CD8-positive, alpha-beta memory T cell (primary cell): Measurements from ENCODE around the gene KLHDC8B. TPM values are rescaled to one million over a fixed set of nuclear protein-coding genes. Genes with fewer than 3 reads are reported as not detected.
"Not testable (repeated sequence)": the region's sequence is repeated elsewhere in the genome, so short reads cannot be mapped to it uniquely, and the experiment has no call there.

Experiments used
- CTCF ChIA-PET: fragments of 350-600 bp; sonication (Branson Sonifier 250); formaldehyde crosslinking; loops from one replicate; lab custom pipeline; 2021; ENCODE audit warnings: antibody characterized with exemption; lab: Charles Lee
- POLR2A ChIA-PET: fragments of 350-600 bp; sonication (Branson Sonifier 250); formaldehyde crosslinking; loops from one replicate; lab custom pipeline; 2021; ENCODE audit warnings: antibody characterized with exemption; lab: Charles Lee
- DNase-seq, 5 donors: peaks; one replicate each; pipeline versions ENCODE4 v3.0.0 to v3.0.0-alpha.2; 2020 to 2022; ENCODE audit warnings: mixed read lengths in 1 of 5
- H3K27ac ChIP-seq: one replicate; pipeline ENCODE4 v1.7.0; 2013; ENCODE audit warnings: low read depth, mild to moderate bottlenecking, low read length, moderate library complexity
- H3K27me3 ChIP-seq: 2 replicates; pipeline ENCODE4 v1.7.0; 2013; ENCODE audit warnings: low read length, mild to moderate bottlenecking; ENCODE audit not compliant: insufficient read depth, poor library complexity, severe bottlenecking
- H3K36me3 ChIP-seq: 2 replicates; pipeline ENCODE4 v1.7.0; 2013; ENCODE audit warnings: mild to moderate bottlenecking, low read length, moderate library complexity; ENCODE audit not compliant: insufficient read depth
- H3K4me1 ChIP-seq: 2 replicates; pipeline ENCODE4 v1.7.0; 2013; ENCODE audit warnings: mild to moderate bottlenecking, low read length, moderate library complexity; ENCODE audit not compliant: insufficient read depth
- H3K4me3 ChIP-seq: 2 replicates; pipeline ENCODE4 v1.7.0; 2013; ENCODE audit warnings: mild to moderate bottlenecking, low read length
- H3K9me3 ChIP-seq: 2 replicates; pipeline ENCODE4 v1.7.0; 2013; ENCODE audit warnings: mild to moderate bottlenecking, low read length
- H3K27ac Mint-ChIP-seq, 8 donors: one replicate each; pipeline ENCODE4 v1.8.0; 2020 to 2021; ENCODE audit warnings: mixed read lengths in 8 of 8, mild to moderate bottlenecking in 6 of 8, inconsistent platforms in 3 of 8, moderate library complexity in 3 of 8
- H3K27me3 Mint-ChIP-seq, 2 donors: one replicate each; pipeline ENCODE4 v1.8.0; 2020 to 2021; ENCODE audit warnings: mixed read lengths in 2 of 2, mild to moderate bottlenecking in 1 of 2, moderate library complexity in 1 of 2
- H3K36me3 Mint-ChIP-seq, 3 donors: one replicate each; pipeline ENCODE4 v1.8.0; 2020 to 2021; ENCODE audit warnings: mixed read lengths in 3 of 3, inconsistent platforms in 1 of 3, mild to moderate bottlenecking in 1 of 3
- H3K4me1 Mint-ChIP-seq, 3 donors: one replicate each; pipeline ENCODE4 v1.8.0; 2020 to 2021; ENCODE audit warnings: mixed read lengths in 3 of 3, inconsistent platforms in 1 of 3, mild to moderate bottlenecking in 1 of 3
- H3K4me3 Mint-ChIP-seq, 7 donors: one replicate each; pipeline ENCODE4 v1.8.0; 2020 to 2021; ENCODE audit warnings: mixed read lengths in 7 of 7, mild to moderate bottlenecking in 6 of 7, moderate library complexity in 4 of 7, inconsistent platforms in 2 of 7
- H3K9me3 Mint-ChIP-seq, 5 donors: one replicate each; pipeline ENCODE4 v1.8.0; 2020 to 2022; ENCODE audit warnings: mixed read lengths in 5 of 5, mild to moderate bottlenecking in 3 of 5, moderate library complexity in 2 of 5, inconsistent platforms in 1 of 5
- polyA plus RNA-seq: library from polyadenylated mRNA; unstranded; fragments of 300-500 nt; fragmentation: Illumina TruSeq; gene quantifications from one replicate; pipeline ENCODE4 v1.2.3, GENCODE V29; 2021
- total RNA-seq, 2 experiments: library from RNA; stranded (reverse); gene quantifications; one replicate each; pipeline ENCODE4 v1.2.3, GENCODE V29; 2021

The KLHDC8B gene
- total and polyA plus RNA-seq, 3 experiments from 2014 or later = 3.0 to 4.1 (median 3.5) TPM

DNA sequence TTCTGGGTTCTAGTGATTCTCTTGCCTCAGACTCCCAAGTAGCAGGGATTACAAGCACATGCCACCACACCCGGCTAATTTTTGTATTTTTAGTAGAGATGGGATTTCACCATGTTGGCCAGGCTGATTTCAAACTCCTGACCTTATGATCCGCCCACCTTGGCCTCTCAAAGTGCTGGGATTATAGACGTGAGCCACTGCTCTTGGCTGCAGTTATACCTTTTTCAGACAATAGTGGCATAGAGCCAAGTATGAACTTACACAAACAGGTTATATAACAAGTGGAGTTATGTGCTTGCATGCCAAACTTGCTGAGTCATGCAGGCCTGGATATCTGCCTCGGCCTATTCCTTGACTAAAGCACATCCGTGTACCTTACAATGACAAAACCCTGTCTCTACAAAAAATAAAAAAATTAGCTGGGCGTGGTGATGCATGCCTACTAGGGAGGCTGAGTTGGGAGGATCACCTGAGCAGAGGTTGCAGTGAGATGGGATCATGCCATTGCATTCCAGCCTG is 47.1 kb downstream of the KLHDC8B start:
- H3K4me1 ChIP-seq, CTCF ChIA-PET, H3K27ac Mint-ChIP-seq, H3K9me3 Mint-ChIP-seq, H3K4me1 Mint-ChIP-seq, H3K27me3 ChIP-seq, H3K36me3 ChIP-seq, H3K36me3 Mint-ChIP-seq, H3K9me3 ChIP-seq, H3K4me3 Mint-ChIP-seq, H3K4me3 ChIP-seq, H3K27ac ChIP-seq, POLR2A ChIA-PET, DNase-seq: not testable (repeated sequence)
- peaks cover 4 to 22% of the 10 kb centered on the region in 2 donors for H3K27me3 Mint-ChIP-seq

- H3K27ac Mint-ChIP-seq = no peak overlapping the region
These were observed 47.7 kb downstream of the KLHDC8B start for GRCh38 chr3:49219132-49219531.

DNA sequence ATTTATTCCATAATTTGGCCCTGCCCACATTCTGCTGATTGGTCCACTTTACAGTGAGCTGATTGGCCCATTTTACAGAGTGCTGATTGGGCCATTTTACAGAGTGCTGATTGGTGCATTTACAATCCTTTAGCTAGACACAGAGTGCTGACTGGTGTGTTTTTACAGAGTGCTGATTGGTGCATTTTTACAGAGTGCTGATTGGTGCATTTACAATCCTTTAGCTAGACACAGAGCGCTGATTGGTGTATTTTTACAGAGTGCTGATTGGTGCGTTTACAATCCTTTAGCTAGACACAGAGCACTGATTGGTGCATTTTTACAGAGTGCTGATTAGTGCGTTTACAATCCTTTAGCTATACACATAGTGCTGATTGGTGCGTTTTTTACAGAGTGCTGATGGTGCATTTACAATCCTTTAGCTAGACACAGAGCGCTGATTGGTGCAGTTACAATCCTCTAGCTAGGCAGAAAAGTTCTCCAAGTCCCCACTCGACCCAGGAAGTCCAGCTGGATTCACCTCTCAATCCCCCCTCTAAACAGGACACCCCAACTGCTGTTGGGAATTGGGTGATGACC is 49.7 kb downstream of the KLHDC8B start:
- H3K4me3 Mint-ChIP-seq, H3K27ac Mint-ChIP-seq, H3K36me3 ChIP-seq, DNase-seq, H3K9me3 ChIP-seq, H3K4me1 Mint-ChIP-seq, H3K27me3 ChIP-seq, H3K9me3 Mint-ChIP-seq, H3K4me1 ChIP-seq, H3K36me3 Mint-ChIP-seq, H3K27ac ChIP-seq, H3K4me3 ChIP-seq: not testable (repeated sequence)
- peaks cover 4 to 16% of the 10 kb centered on the region in 2 donors for H3K27me3 Mint-ChIP-seq
- CTCF ChIA-PET = interaction anchor here (1.1 kb wide), 1 partner anchor 17 kb away, joined by 3 read pairs; no protein-coding TSS in a partner anchor
- POLR2A ChIA-PET = interaction anchor here (0.6 kb wide), 1 partner anchor 30 kb away, joined by 3 read pairs; no protein-coding TSS in a partner anchor

More at GRCh38 chr3:49219132-49219531, 47.7 kb downstream of the KLHDC8B start:
- H3K36me3 ChIP-seq = no peaks in the 10 kb centered on the region
- H3K27ac ChIP-seq = no peak overlapping the region
- Mint-ChIP-seq H3K4me1 (no peaks in the 10 kb centered on the region), H3K36me3 (peaks cover 0 to 3% (median 0%) of the 10 kb centered on the region in 3 donors), H3K4me3 (no peak overlapping the region), H3K9me3 (peaks cover 0 to 5% (median 0%) of the 10 kb centered on the region in 5 donors), H3K27me3 (peaks cover 4 to 22% of the 10 kb centered on the region in 2 donors)
- DNase-seq = no peak
- H3K4me1 ChIP-seq = no peaks in the 10 kb centered on the region
- H3K27me3 ChIP-seq = no peaks in the 10 kb centered on the region
- H3K9me3 ChIP-seq = no peaks in the 10 kb centered on the region
- no peak overlapping the region for H3K4me3 ChIP-seq
- POLR2A ChIA-PET = no interaction called here
- CTCF ChIA-PET = no interaction called here

GRCh38 chr3:49222002-49222401 is 50.6 kb downstream of the KLHDC8B start:
- ChIA-PET CTCF (no interaction called here), POLR2A (no interaction called here)
- H3K4me1 ChIP-seq = no peaks in the 10 kb centered on the region
- no peaks in the 10 kb centered on the region for H3K9me3 ChIP-seq
- Mint-ChIP-seq H3K9me3 (peaks cover 4 to 15% (median 10%) of the 10 kb centered on the region in 5 donors), H3K27me3 (peaks cover 4 to 16% of the 10 kb centered on the region in 2 donors), H3K4me3 (no peak overlapping the region), H3K4me1 (no peaks in the 10 kb centered on the region), H3K27ac (no peak overlapping the region), H3K36me3 (peaks cover 0 to 8% (median 0%) of the 10 kb centered on the region in 3 donors)
- no peaks in the 10 kb centered on the region for H3K36me3 ChIP-seq
- H3K4me3 ChIP-seq = no peak overlapping the region
- no peak for DNase-seq
- no peak overlapping the region for H3K27ac ChIP-seq
- no peaks in the 10 kb centered on the region for H3K27me3 ChIP-seq

Other genes with a start within 250 kb of the KLHDC8B start
- 10 to 100 TPM; 28.6 to 33.0 TPM for gene P4HTM, start 181.4 kb upstream of the KLHDC8B start, total RNA-seq
- 35.0 TPM for gene P4HTM, start 181.4 kb upstream of the KLHDC8B start, polyA plus RNA-seq
- gene WDR6, start 164.2 kb upstream of the KLHDC8B start, total RNA-seq = 100 to 1,000 TPM; 158 to 167 TPM
- gene WDR6, start 164.2 kb upstream of the KLHDC8B start, polyA plus RNA-seq = 82.9 TPM
- 10 to 100 TPM; 27.9 to 31.7 TPM for gene DALRD3, start 153.0 kb upstream of the KLHDC8B start, total RNA-seq
- 24.4 TPM for gene DALRD3, start 153.0 kb upstream of the KLHDC8B start, polyA plus RNA-seq
- gene NDUFAF3, start 149.5 kb upstream of the KLHDC8B start, total RNA-seq = 10 to 100 TPM; 86.3 to 88.8 TPM
- gene NDUFAF3, start 149.5 kb upstream of the KLHDC8B start, polyA plus RNA-seq = 217 TPM
- 100 to 1,000 TPM; 448 to 457 TPM for gene IMPDH2, start 142.2 kb upstream of the KLHDC8B start, total RNA-seq
- 76.1 TPM for gene IMPDH2, start 142.2 kb upstream of the KLHDC8B start, polyA plus RNA-seq
- gene QRICH1, start 77.5 kb upstream of the KLHDC8B start, total RNA-seq = 100 to 1,000 TPM; 122 to 134 TPM
- 30.5 TPM for gene QRICH1, start 77.5 kb upstream of the KLHDC8B start, polyA plus RNA-seq
- 100 to 1,000 TPM; 233 to 244 TPM for gene QARS1, start 66.8 kb upstream of the KLHDC8B start, total RNA-seq
- 95.8 TPM for gene QARS1, start 66.8 kb upstream of the KLHDC8B start, polyA plus RNA-seq
- 10 to 100 TPM; 71.8 to 73.9 TPM for gene USP19, start 50.8 kb upstream of the KLHDC8B start, total RNA-seq
- gene USP19, start 50.8 kb upstream of the KLHDC8B start, polyA plus RNA-seq = 32.8 TPM
- gene LAMB2, start 38.5 kb upstream of the KLHDC8B start, total RNA-seq = under 1 TPM; 0.58 to 0.77 TPM
- gene LAMB2, start 38.5 kb upstream of the KLHDC8B start, polyA plus RNA-seq = not detected
- gene CCDC71, start 5.3 kb upstream of the KLHDC8B start, total RNA-seq = 10 to 100 TPM; 32.1 to 34.2 TPM
- gene CCDC71, start 5.3 kb upstream of the KLHDC8B start, polyA plus RNA-seq = 0.94 TPM
- gene C3orf62, start 105.6 kb downstream of the KLHDC8B start, total RNA-seq = 1 to 10 TPM; 6.1 to 6.6 TPM
- gene C3orf62, start 105.6 kb downstream of the KLHDC8B start, polyA plus RNA-seq = 1.8 TPM
- gene USP4, start 168.5 kb downstream of the KLHDC8B start, total RNA-seq = 10 to 100 TPM; 72.6 to 73.0 TPM
- gene USP4, start 168.5 kb downstream of the KLHDC8B start, polyA plus RNA-seq = 69.9 TPM
- gene GPX1, start 186.8 kb downstream of the KLHDC8B start, total RNA-seq = 100 to 1,000 TPM; 223 to 231 TPM
- gene GPX1, start 186.8 kb downstream of the KLHDC8B start, polyA plus RNA-seq = 140 TPM
- 100 to 1,000 TPM; 478 to 506 TPM for gene RHOA, start 240.4 kb downstream of the KLHDC8B start, total RNA-seq
- gene RHOA, start 240.4 kb downstream of the KLHDC8B start, polyA plus RNA-seq = 678 TPM
- 10 to 100 TPM; 21.3 to 23.2 TPM for gene TCTA, start 240.8 kb downstream of the KLHDC8B start, total RNA-seq
- 38.4 TPM for gene TCTA, start 240.8 kb downstream of the KLHDC8B start, polyA plus RNA-seq